Stimulated activated CD8-positive, alpha-beta memory T cell treated with anti-CD3 and anti-CD28 coated beads, Interleukin-4, amount 100 ng/mL, for 48 hours (primary cell): ENCODE results near the gene TWNK.

ENCODE experiments used
- DNase-seq: peaks from one replicate; pipeline ENCODE4 v3.0.0-alpha.2; 2020

Gene TWNK

GRCh38 chr10:100986952-100987684 is at the start of gene TWNK, which contains the start of gene MRPL43:
TSS of gene TWNK (plus strand) at chr10:100987543. CDS start at chr10:100988211, 668 bp downstream.
TSS of gene MRPL43 (minus strand) at chr10:100987497. CDS start at chr10:100987443, 54 bp downstream.
- peak; percentile 91 for DNase-seq

GRCh38 chr10:100939763-100940344 is 47.5 kb upstream of the TWNK start:
- DNase-seq, result no peak

GRCh38 chr10:100942229-100942628 is 45.1 kb upstream of the TWNK start:
- no peak for DNase-seq

GRCh38 chr10:100943508-100943907 is 43.8 kb upstream of the TWNK start:
- no peak for DNase-seq

- DNase-seq, result no peak
These were observed 41.6 kb upstream of the TWNK start for GRCh38 chr10:100945754-100946153.

- DNase-seq, result no peak
These were observed 38.4 kb upstream of the TWNK start for GRCh38 chr10:100948916-100949315.

GRCh38 chr10:100960251-100960650 is 27.1 kb upstream of the TWNK start:
- no peak for DNase-seq

GRCh38 chr10:100962351-100963080 is 24.8 kb upstream of the TWNK start:
- DNase-seq, result no peak

GRCh38 chr10:100963826-100964225 is 23.5 kb upstream of the TWNK start:
- no peak for DNase-seq

- DNase-seq, result no peak
These were observed 21.5 kb upstream of the TWNK start for GRCh38 chr10:100965820-100966219.

- no peak for DNase-seq
These were observed 20.5 kb upstream of the TWNK start for GRCh38 chr10:100966887-100967286.

GRCh38 chr10:100967332-100967731 is 20.0 kb upstream of the TWNK start:
- no peak for DNase-seq

- DNase-seq, result no peak
These were observed 19.1 kb upstream of the TWNK start for GRCh38 chr10:100968062-100968736.

GRCh38 chr10:100968863-100969186 is 18.5 kb upstream of the TWNK start:
- no peak for DNase-seq

- peak; percentile 72 for DNase-seq
These were observed 17.9 kb upstream of the TWNK start, which contains the start of gene SEMA4G for GRCh38 chr10:100969187-100970075. TSS of gene SEMA4G (plus strand) at chr10:100969504. CDS start at chr10:100972913, 3,409 bp downstream.

GRCh38 chr10:100970076-100970913 is 17.0 kb upstream of the TWNK start:
- peak; percentile 48 for DNase-seq

- DNase-seq, result no peak
These were observed 16.2 kb upstream of the TWNK start for GRCh38 chr10:100970914-100971811.

GRCh38 chr10:100972115-100972903 is 15.0 kb upstream of the TWNK start:
- DNase-seq, result no peak

GRCh38 chr10:100972904-100973535 is 14.3 kb upstream of the TWNK start:
- peak; percentile 19 for DNase-seq
